ENCODE measurements around the gene BEST2.
A peak's percentile ranks its signal among the peaks of the same experiment; 100 is the strongest.

The BEST2 gene

GRCh38 chr19:12731337-12731736, 20.3 kb upstream of the BEST2 start:
- DNase-seq, result no peak

GRCh38 chr19:12733369-12734214, 18.0 kb upstream of the BEST2 start:
- peak; percentile 44 for DNase-seq

GRCh38 chr19:12736995-12737834, 14.4 kb upstream of the BEST2 start, which contains the start of gene GET3:
Gene GET3, plus strand, starts transcription at chr19:12737497. Its CDS starts 9 bp downstream, at chr19:12737506.
- DNase-seq, result peak; percentile 97

- DNase-seq, result no peak
These were observed 13.7 kb upstream of the BEST2 start for GRCh38 chr19:12737835-12738351.

- no peak for DNase-seq
These were observed 6.3 kb upstream of the BEST2 start for GRCh38 chr19:12745166-12745897.

GRCh38 chr19:12748489-12748888, 3.1 kb upstream of the BEST2 start:
- no peak for DNase-seq

GRCh38 chr19:12749938-12750521, 1.6 kb upstream of the BEST2 start:
- no peak for DNase-seq

- DNase-seq, result no peak
These were observed 740 bp upstream of the BEST2 start for GRCh38 chr19:12750851-12751250.

GRCh38 chr19:12752056-12752781, 628 bp downstream of the BEST2 start:
- no peak for DNase-seq

GRCh38 chr19:12754465-12755196, 3.0 kb downstream of the BEST2 start:
- DNase-seq, result no peak

- no peak for DNase-seq
These were observed 4.7 kb downstream of the BEST2 start for GRCh38 chr19:12756150-12756883.

GRCh38 chr19:12757544-12758274, 6.1 kb downstream of the BEST2 start:
- DNase-seq, result peak; percentile 79

- no peak for DNase-seq
These were observed 8.1 kb downstream of the BEST2 start for GRCh38 chr19:12759686-12760085.

- no peak for DNase-seq
These were observed 11.5 kb downstream of the BEST2 start for GRCh38 chr19:12763100-12763499.

- DNase-seq, result no peak
These were observed 13.1 kb downstream of the BEST2 start for GRCh38 chr19:12764698-12765097.

- DNase-seq, result no peak
These were observed 14.5 kb downstream of the BEST2 start for GRCh38 chr19:12766051-12766521.

- DNase-seq, result no peak
These were observed 15.6 kb downstream of the BEST2 start for GRCh38 chr19:12767150-12767549.

- DNase-seq, result no peak
These were observed 16.1 kb downstream of the BEST2 start for GRCh38 chr19:12767666-12768065.

- no peak for DNase-seq
These were observed 18.1 kb downstream of the BEST2 start for GRCh38 chr19:12769689-12770088.
